Smooth muscle cell (in vitro differentiated cells): Measurements from ENCODE around the gene GSK3B. TPM values are rescaled to one million over a fixed set of nuclear protein-coding genes. Genes with fewer than 3 reads are reported as not detected.

Experiments
- DNase-seq: peaks from one replicate; lab custom pipeline; 2025; ENCODE audit not compliant: unreplicated experiment; lab: John Stamatoyannopoulos, UW
- H2AFZ ChIP-seq: fragments of 200-600 bp; sonication (generic); 2 replicates; pipeline ENCODE4 v1.6.0; 2016; ENCODE audit warnings: antibody characterized with exemption, low read depth, mild to moderate bottlenecking
- H3F3A ChIP-seq: fragments of 200-600 bp; sonication (generic); 2 replicates; pipeline ENCODE4 v1.6.0; 2017; ENCODE audit warnings: antibody characterized with exemption, low read depth
- H3K27ac ChIP-seq: fragments of 200-600 bp; sonication (generic); 2 replicates; pipeline ENCODE4 v1.5.1; 2016; ENCODE audit warnings: low read depth, mild to moderate bottlenecking
- H3K27me3 ChIP-seq: fragments of 200-600 bp; sonication (generic); 2 replicates; pipeline ENCODE4 v1.6.1; 2016; ENCODE audit warnings: low read depth, mild to moderate bottlenecking
- H3K36me3 ChIP-seq: fragments of 200-600 bp; sonication (generic); 2 replicates; pipeline ENCODE4 v1.5.1; 2016; ENCODE audit warnings: low read depth
- H3K4me1 ChIP-seq: fragments of 200-600 bp; sonication (generic); 2 replicates; pipeline ENCODE4 v1.5.1; 2016; ENCODE audit warnings: low read depth
- H3K4me2 ChIP-seq: fragments of 200-600 bp; sonication (generic); 2 replicates; pipeline ENCODE4 v1.6.0; 2016; ENCODE audit warnings: mild to moderate bottlenecking
- H3K4me3 ChIP-seq: fragments of 200-600 bp; sonication (generic); 2 replicates; pipeline ENCODE4 v1.5.1; 2016; ENCODE audit warnings: mild to moderate bottlenecking
- H3K79me2 ChIP-seq: fragments of 200-600 bp; sonication (generic); 2 replicates; pipeline ENCODE4 v1.6.0; 2016; ENCODE audit warnings: low read depth, mild to moderate bottlenecking
- H3K9ac ChIP-seq: fragments of 200-600 bp; sonication (generic); 2 replicates; pipeline ENCODE4 v1.6.0; 2016; ENCODE audit warnings: low read depth
- H3K9me3 ChIP-seq: fragments of 200-600 bp; sonication (generic); replicated peaks from 2 replicates; pipeline ENCODE4 v1.5.1; 2016; ENCODE audit warnings: low read depth
- H4K20me1 ChIP-seq: fragments of 200-600 bp; sonication (generic); 2 replicates; pipeline ENCODE4 v1.6.0; 2016; ENCODE audit warnings: low read depth
- CTCF ChIP-seq: fragments of 200-600 bp; sonication (generic); IDR thresholded peaks from 2 replicates; pipeline ENCODE4 v1.5.1; 2017; ENCODE audit warnings: borderline replicate concordance, mild to moderate bottlenecking, antibody characterized with exemption; ENCODE audit not compliant: insufficient read depth, poor library complexity, severe bottlenecking
- WGBS: methylation state at CpG from one replicate; pipeline ENCODE4 v1.1.7; 2016; ENCODE audit warnings: low lambda C conversion rate; 5-methylcytosine and 5-hydroxymethylcytosine counted together
- polyA plus RNA-seq: library from polyadenylated mRNA; unstranded; fragments of >200 nt; fragmentation: Nextera tagmentation; extraction: Ambion mirVana; gene quantifications from 2 replicates; pipeline ENCODE4 v1.2.1, GENCODE V29; 2016
- total RNA-seq: library from RNA; depleted of rRNA; stranded (reverse); fragments of >200 nt; gene quantifications from 2 replicates; pipeline ENCODE4 v1.2.3, GENCODE V29; 2014

The GSK3B gene
- total and polyA plus RNA-seq, 2 experiments from 2014 or later, result 27.3 to 61.8 TPM

GRCh38 chr3:120113128-120114116 is 19.2 kb upstream of the GSK3B start:
- no peak for DNase-seq
- H3K79me2 ChIP-seq, result no peaks in the 10 kb centered on the region
- no peak overlapping the region for H3K4me3 ChIP-seq
- H3K9ac ChIP-seq, result no peak overlapping the region
- peak overlapping the region; percentile 15 for H3K4me2 ChIP-seq
- peak overlapping the region; percentile 40 for H3K27ac ChIP-seq
- H3K27me3 ChIP-seq, result no peaks in the 10 kb centered on the region
- H3F3A ChIP-seq, result no peaks in the 10 kb centered on the region
- no peak for TF ChIP-seq CTCF
- no peaks in the 10 kb centered on the region for H3K36me3 ChIP-seq
- H2AFZ ChIP-seq, result no peak overlapping the region
- no peaks in the 10 kb centered on the region for H4K20me1 ChIP-seq
- H3K4me1 ChIP-seq, result no peaks in the 10 kb centered on the region
- WGBS, result 54% methylated on average over 8 of the region's 8 CpGs
- H3K9me3 ChIP-seq, result no peaks in the 10 kb centered on the region

GRCh38 chr3:120111898-120112297 is 17.7 kb upstream of the GSK3B start:
- 71% methylated on average over 1 of the region's 1 CpG for WGBS
- Histone ChIP-seq H3K27me3 (no peaks in the 10 kb centered on the region), H3K79me2 (no peaks in the 10 kb centered on the region), H3F3A (no peaks in the 10 kb centered on the region), H3K36me3 (no peaks in the 10 kb centered on the region), H3K4me2 (no peak overlapping the region), H3K9me3 (no peaks in the 10 kb centered on the region), H3K4me3 (no peak overlapping the region), H3K27ac (peak overlapping the region; percentile 49), H2AFZ (no peak overlapping the region), H4K20me1 (no peaks in the 10 kb centered on the region), H3K9ac (no peak overlapping the region), H3K4me1 (no peaks in the 10 kb centered on the region)
- TF ChIP-seq CTCF, result no peak
- no peak for DNase-seq

- no peak for DNase-seq
- no peak for TF ChIP-seq CTCF
- Histone ChIP-seq H3K4me1 (no peaks in the 10 kb centered on the region), H3F3A (no peaks in the 10 kb centered on the region), H3K9ac (no peak overlapping the region), H3K27me3 (no peaks in the 10 kb centered on the region), H3K79me2 (peaks cover 14% of the 10 kb centered on the region), H3K9me3 (no peaks in the 10 kb centered on the region), H3K27ac (no peak overlapping the region), H3K4me3 (no peak overlapping the region), H4K20me1 (no peaks in the 10 kb centered on the region), H3K36me3 (no peaks in the 10 kb centered on the region), H2AFZ (no peak overlapping the region), H3K4me2 (no peak overlapping the region)
- WGBS, result 95% methylated on average over 7 of the region's 7 CpGs
Observed at GRCh38 chr3:120103276-120103675, 9.0 kb upstream of the GSK3B start.
